ENCODE measurements around the gene RTL1. TPM values are rescaled to one million over a fixed set of nuclear protein-coding genes. Genes with fewer than 3 reads are reported as not detected.

RTL1 gene
- total and polyA plus RNA-seq, 10 of the 15 experiments (the other 5 are each of a cell fraction or from before 2014, with no cell fraction given), result not detected

- no peak for ATAC-seq
- Histone ChIP-seq H3K27ac (ENCODE audit: control insufficient read depth, insufficient read depth) (no peak overlapping the region), H3K9me3 (replicated peaks; ENCODE audit: control insufficient read depth, insufficient read depth, low read length) (no peaks in the 10 kb centered on the region), H4K20me1 (ENCODE audit: control insufficient read depth, insufficient read depth) (no peaks in the 10 kb centered on the region), H3K79me2 (ENCODE audit: control insufficient read depth, insufficient read depth, low read length) (no peaks in the 10 kb centered on the region), H3K9ac (ENCODE audit: control insufficient read depth, insufficient read depth, low read length) (no peak overlapping the region), H3K4me1 (ENCODE audit: control insufficient read depth, insufficient read depth, low read length) (no peaks in the 10 kb centered on the region), H3K36me3 (ENCODE audit: control insufficient read depth in 2 of 2, insufficient read depth in 2 of 2, low read length in 1 of 2) (no peaks in the 10 kb centered on the region), H3K27me3 (replicated peaks in 1 of 2; ENCODE audit: control insufficient read depth in 2 of 2, insufficient read depth in 2 of 2, low read length in 1 of 2) (no peaks in the 10 kb centered on the region), H3K4me2 (ENCODE audit: control insufficient read depth, insufficient read depth) (no peak overlapping the region), H3K4me3 (no peak overlapping the region), H2AFZ (ENCODE audit: control insufficient read depth, low read depth, low read length) (no peak overlapping the region)
- SMC1A ChIA-PET (ENCODE audit: uncharacterized antibody, unreplicated experiment), result no interaction called here
- no peak for DNase-seq (ENCODE audit: low read depth, low spot score)
- CTCF ChIA-PET, result no interaction called here
- intact Hi-C loops (cut with micrococcal nuclease; ENCODE audit: unreplicated experiment), result loop anchor here (10.0 kb wide), 1 partner anchor 380 kb away; no protein-coding TSS in a partner anchor
- no TSS peak for BruUV-seq (replicated peaks)
- POLR2A ChIA-PET, result no interaction called here
- no peak for FAIRE-seq
- no peak for TF ChIP-seq REST (IDR thresholded peaks at IDR 0.05; ENCODE audit: low read depth, low read length)
- no peak for TF ChIP-seq ATF7 (IDR thresholded peaks at IDR 0.05; ENCODE audit: low read depth)
- TF ChIP-seq USF1 (IDR thresholded peaks at IDR 0.05; ENCODE audit: borderline replicate concordance, extremely low read length, insufficient read depth, low read depth, low read length), result no peak
- RAD21 ChIA-PET (ENCODE audit: unreplicated experiment), result no interaction called here
- in situ Hi-C loops (cut with MboI), result loop anchor here (5.0 kb wide), 1 partner anchor 778 kb away; no protein-coding TSS in a partner anchor
- WGBS (ENCODE audit: insufficient coverage, insufficient replicate concordance, low lambda C conversion rate, missing lambda C conversion rate), result 60% methylated on average over 5 of the region's 5 CpGs
Observed at GRCh38 chr14:100854435-100854834, 49.1 kb downstream of the RTL1 start.

All from GM12878 (cell line).